HG03457 (cell line): Measurements from ENCODE around the gene TRIM21.
"Not testable (repeated sequence)": the region's sequence is repeated elsewhere in the genome, so short reads cannot be mapped to it uniquely, and the experiment has no call there.

Source experiments
- ATAC-seq: cut with Tn5 transposase; IDR thresholded peaks from one replicate; pipeline ENCODE4 v1.9.1; 2021; ENCODE audit warnings: moderate number of reproducible peaks; ENCODE audit not compliant: unreplicated experiment

The TRIM21 gene

GRCh38 chr11:4393209-4393857 is at the start of gene TRIM21:
Gene TRIM21, minus strand, starts transcription at chr11:4393702. Its CDS starts 3,293 bp downstream, at chr11:4390409.
- peak; percentile 100 for ATAC-seq

- no peak for ATAC-seq
Observed at GRCh38 chr11:4441515-4441914, 48.0 kb upstream of the TRIM21 start.

- no peak for ATAC-seq
Observed at GRCh38 chr11:4436411-4436810, 42.9 kb upstream of the TRIM21 start.

GRCh38 chr11:4433856-4434255 is 40.4 kb upstream of the TRIM21 start:
- no peak for ATAC-seq

- no peak for ATAC-seq
Observed at GRCh38 chr11:4430051-4430450, 36.5 kb upstream of the TRIM21 start.

- no peak for ATAC-seq
Observed at GRCh38 chr11:4418403-4418802, 24.9 kb upstream of the TRIM21 start.

GRCh38 chr11:4416816-4417215 is 23.3 kb upstream of the TRIM21 start:
- ATAC-seq: no peak

- ATAC-seq: no peak
Observed at GRCh38 chr11:4416306-4416705, 22.8 kb upstream of the TRIM21 start.

- ATAC-seq: not testable (repeated sequence)
Observed at GRCh38 chr11:4406206-4406605, 12.7 kb upstream of the TRIM21 start.

- no peak for ATAC-seq
Observed at GRCh38 chr11:4393858-4394223, 339 bp upstream of the TRIM21 start.

GRCh38 chr11:4388221-4388620 is 5.3 kb downstream of the TRIM21 start:
- ATAC-seq: no peak

- ATAC-seq: no peak
Observed at GRCh38 chr11:4385978-4386740, 7.3 kb downstream of the TRIM21 start.

GRCh38 chr11:4381901-4382300 is 11.6 kb downstream of the TRIM21 start:
- ATAC-seq: no peak

- ATAC-seq: no peak
Observed at GRCh38 chr11:4375431-4376140, 17.9 kb downstream of the TRIM21 start.

GRCh38 chr11:4370166-4370565 is 23.3 kb downstream of the TRIM21 start:
- no peak for ATAC-seq

GRCh38 chr11:4368286-4368685 is 25.2 kb downstream of the TRIM21 start, which contains the start of gene OR52B4:
Gene OR52B4, minus strand, starts transcription at chr11:4368386. Its CDS starts 91 bp downstream, at chr11:4368295.
- ATAC-seq: no peak

- not testable (repeated sequence) for ATAC-seq
Observed at GRCh38 chr11:4348142-4348541, 45.4 kb downstream of the TRIM21 start.

- ATAC-seq: not testable (repeated sequence)
Observed at GRCh38 chr11:4345366-4345765, 48.1 kb downstream of the TRIM21 start.
